ENCODE data around the gene NCOA5. TPM values are rescaled to one million over a fixed set of nuclear protein-coding genes. Genes with fewer than 3 reads are reported as not detected.

NCOA5 gene
- total and polyA plus RNA-seq, 9 of the 15 experiments (the other 6 are each of a cell fraction or from before 2014, with no cell fraction given), result 3.9 to 22.8 (median 13.8) TPM

DNA sequence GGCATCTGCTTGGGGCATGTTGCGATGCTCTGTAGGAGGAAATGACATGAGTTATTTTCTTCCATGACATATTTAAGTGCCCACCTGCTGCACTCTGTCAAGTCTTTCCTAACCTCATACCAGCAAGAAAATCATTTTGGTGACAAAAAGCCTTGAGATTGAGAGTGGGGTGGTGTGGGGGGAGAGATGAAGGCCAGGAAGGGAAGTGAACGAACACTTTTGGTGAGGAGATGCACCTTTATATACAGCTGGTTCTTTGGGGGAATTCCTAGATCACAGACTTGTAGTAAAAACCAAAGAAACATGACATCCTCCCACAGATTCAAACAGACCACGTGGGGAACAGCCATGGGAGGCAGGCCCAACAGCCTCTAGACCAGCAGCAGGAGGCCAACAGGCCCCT, 26.1 kb downstream of the NCOA5 start:
- H3K4me2 ChIP-seq (ENCODE audit: insufficient read depth, low read length), result no peak overlapping the region
- H3K9ac ChIP-seq (ENCODE audit: insufficient read depth in 1 of 2, low read depth in 2 of 2, low read length in 2 of 2), result no peak overlapping the region
- FAIRE-seq (no peak), DNase-seq (ENCODE audit: extremely low read depth in 1 of 4, low spot score in 3 of 4) (no peak), ATAC-seq (no peak)
- ChIA-PET CTCF (ENCODE audit: low intra/inter-chr PET ratio) (no interaction called here), POLR2A (no interaction called here)
- H3K79me2 ChIP-seq (ENCODE audit: control insufficient read depth, insufficient read depth, low read length), result no peaks in the 10 kb centered on the region
- H3K27me3 ChIP-seq (ENCODE audit: control insufficient read depth in 2 of 2, insufficient read depth in 2 of 2, low read length in 2 of 2), result no peaks in the 10 kb centered on the region
- no peak overlapping the region for H2AFZ ChIP-seq (ENCODE audit: low read depth, low read length)
- in situ Hi-C loops (cut with MboI), result no loop called here
- WGBS (ENCODE audit: insufficient coverage, low coverage, missing lambda C conversion rate), result 71% methylated on average over 3 of the region's 3 CpGs
- H3K9me3 ChIP-seq (replicated peaks; ENCODE audit: control insufficient read depth, insufficient read depth, low read depth, low read length), result no peaks in the 10 kb centered on the region
- peaks cover 79% of the 10 kb centered on the region for H3K36me3 ChIP-seq (ENCODE audit: control insufficient read depth, insufficient read depth, low read length)
- no peak overlapping the region for H3K4me3 ChIP-seq
- H3K4me1 ChIP-seq (replicated peaks in 1 of 2; ENCODE audit: control insufficient read depth in 2 of 2, insufficient read depth in 2 of 2, low read length in 2 of 2), result peaks cover 0 to 3% of the 10 kb centered on the region in 2 experiments; a peak in 2 of 5 replicates
- BruUV-seq (replicated peaks), result no TSS peak
- no peaks in the 10 kb centered on the region for H3K9me1 ChIP-seq (ENCODE audit: control insufficient read depth, insufficient read depth, low read length)
- TF ChIP-seq TEAD4 (IDR thresholded peaks at IDR 0.05; ENCODE audit: low read length) (no peak), TEAD4 (CRISPR knock-in tag; IDR thresholded peaks at IDR 0.05; ENCODE audit: borderline replicate concordance) (no peak), NELFE (IDR thresholded peaks at IDR 0.05; ENCODE audit: insufficient read depth, insufficient read length) (no peak)
- intact Hi-C loops (cut with micrococcal nuclease), result no loop called here
- H4K20me1 ChIP-seq (replicated peaks; ENCODE audit: control insufficient read depth, insufficient read depth, low read length), result no peaks in the 10 kb centered on the region
- no peak overlapping the region for H3K27ac ChIP-seq (ENCODE audit: extremely low read depth, low read depth, low read length)

DNA sequence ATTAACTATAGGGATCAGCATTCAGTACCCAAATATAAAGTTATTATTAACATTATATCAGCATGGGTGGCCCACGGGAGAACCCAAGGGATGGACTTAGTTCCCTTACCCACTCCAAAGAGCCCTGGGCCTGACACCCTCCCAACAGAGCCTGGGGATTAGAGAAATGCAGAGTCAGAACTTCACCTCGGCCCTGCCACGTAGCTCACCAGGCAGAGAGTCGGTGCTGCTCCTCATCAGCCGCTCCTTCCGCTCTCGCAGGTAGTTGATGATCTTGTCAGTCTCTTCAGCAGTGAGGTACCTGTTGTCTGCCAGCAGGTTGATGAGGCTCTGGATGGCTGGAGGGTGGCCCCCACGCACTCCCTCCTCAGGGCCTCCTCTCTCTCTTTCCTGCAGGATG, 26.6 kb downstream of the NCOA5 start:
- in situ Hi-C loops (cut with MboI), result no loop called here
- FAIRE-seq, result no peak
- CTCF ChIA-PET (ENCODE audit: low intra/inter-chr PET ratio), result no interaction called here

More for the DNA sequence above, 26.6 kb downstream of the NCOA5 start:
- H3K27me3 ChIP-seq (ENCODE audit: control insufficient read depth in 2 of 2, insufficient read depth in 2 of 2, low read length in 2 of 2), result no peaks in the 10 kb centered on the region
- POLR2A ChIA-PET, result no interaction called here
- DNase-seq (ENCODE audit: extremely low read depth in 1 of 4, low spot score in 3 of 4) (no peak), ATAC-seq (no peak)
- no peak overlapping the region for H3K27ac ChIP-seq (ENCODE audit: extremely low read depth, low read depth, low read length)
- H3K36me3 ChIP-seq (ENCODE audit: control insufficient read depth, insufficient read depth, low read length), result peaks cover 74% of the 10 kb centered on the region
- no TSS peak for BruUV-seq (replicated peaks)
- H3K4me2 ChIP-seq (ENCODE audit: insufficient read depth, low read length), result no peak overlapping the region
- H3K9me3 ChIP-seq (replicated peaks; ENCODE audit: control insufficient read depth, insufficient read depth, low read depth, low read length), result no peaks in the 10 kb centered on the region
- H3K9ac ChIP-seq (ENCODE audit: insufficient read depth in 1 of 2, low read depth in 2 of 2, low read length in 2 of 2), result no peak overlapping the region
- peaks cover 0 to 8% of the 10 kb centered on the region in 2 experiments; a peak in 2 of 5 replicates for H3K4me1 ChIP-seq (replicated peaks in 1 of 2; ENCODE audit: control insufficient read depth in 2 of 2, insufficient read depth in 2 of 2, low read length in 2 of 2)
- intact Hi-C loops (cut with micrococcal nuclease), result no loop called here
- no peak overlapping the region for H3K4me3 ChIP-seq
- H2AFZ ChIP-seq (ENCODE audit: low read depth, low read length), result no peak overlapping the region
- H3K9me1 ChIP-seq (ENCODE audit: control insufficient read depth, insufficient read depth, low read length), result no peaks in the 10 kb centered on the region
- H3K79me2 ChIP-seq (ENCODE audit: control insufficient read depth, insufficient read depth, low read length), result no peaks in the 10 kb centered on the region
- TF ChIP-seq XRCC3 (IDR thresholded peaks at IDR 0.05) (no peak), IFI16 (CRISPR knock-in tag; IDR thresholded peaks at IDR 0.05) (no peak), ZNF57 (CRISPR knock-in tag; IDR thresholded peaks at IDR 0.05) (no peak)
- 91% methylated on average over 7 of the region's 8 CpGs for WGBS (ENCODE audit: insufficient coverage, low coverage, missing lambda C conversion rate)
- H4K20me1 ChIP-seq (replicated peaks; ENCODE audit: control insufficient read depth, insufficient read depth, low read length), result no peaks in the 10 kb centered on the region
